Sigmoid colon (tissue), 7 donors: ENCODE results near the gene DNAH11. TPM values are rescaled to one million over a fixed set of nuclear protein-coding genes. Genes with fewer than 3 reads are reported as not detected.

Source experiments
- DNase-seq: peaks from one replicate; pipeline ENCODE4 v3.0.0-alpha.2; 2019
- H3K27ac ChIP-seq, 4 donors: fragments of 200-600 bp; sonication (generic); one replicate each; pipeline ENCODE4 v1.5.1; 2016 to 2019; ENCODE audit warnings: mild to moderate bottlenecking in 1 of 4
- H3K27me3 ChIP-seq, 3 donors: fragments of 200-600 bp; sonication (generic); one replicate each; pipeline ENCODE4 v1.5.1; 2019; ENCODE audit warnings: mild to moderate bottlenecking in 1 of 3
- H3K36me3 ChIP-seq, 4 donors: fragments of 200-600 bp; sonication (generic); one replicate each; pipeline ENCODE4 v1.5.1; 2016 to 2019
- H3K4me1 ChIP-seq, 4 donors: fragments of 200-600 bp; sonication (generic); one replicate each; pipeline ENCODE4 v1.5.1; 2017 to 2019
- H3K4me3 ChIP-seq, 4 donors: fragments of 200-600 bp; sonication (generic); one replicate each; pipeline ENCODE4 v1.5.1; 2017 to 2019; ENCODE audit warnings: mild to moderate bottlenecking in 2 of 4, moderate library complexity in 1 of 4
- H3K9me3 ChIP-seq, 4 donors: fragments of 200-600 bp in 3 of 4; sonication (generic) in 3 of 4; one replicate each; pipeline versions ENCODE4 v1.5.1 to v1.6.1; 2013 to 2019
- CTCF ChIP-seq, 4 experiments: fragments of 450-650 bp in 3 of 4; fragments of 200-600 bp in 1 of 4; IDR thresholded peaks; one replicate each; pipeline ENCODE4 v1.5.1; 2016 to 2019; ENCODE audit warnings: antibody characterized with exemption in 4 of 4, mild to moderate bottlenecking in 3 of 4, moderate library complexity in 2 of 4
- EP300 ChIP-seq, 4 donors: sonication (generic); formaldehyde crosslinking; IDR thresholded peaks; one replicate each; pipeline ENCODE4 v1.6.1; 2017; ENCODE audit warnings: antibody characterized with exemption in 4 of 4
- POLR2A ChIP-seq, 2 donors: fragments of 450-650 bp; IDR thresholded peaks; one replicate each; pipeline ENCODE4 v1.6.1; 2016; ENCODE audit warnings: antibody characterized with exemption in 2 of 2, mild to moderate bottlenecking in 2 of 2, moderate library complexity in 2 of 2
- POLR2AphosphoS5 ChIP-seq, 4 donors: sonication (generic); formaldehyde crosslinking; IDR thresholded peaks; one replicate each; pipeline ENCODE4 v1.6.1; 2017; ENCODE audit warnings: antibody characterized with exemption in 4 of 4
- WGBS, 2 donors: extraction: QIAGEN DNeasy Blood & Tissue Kit; methylation state at CpG; one replicate each; pipeline ENCODE4 v1.1.7; 2013; 5-methylcytosine and 5-hydroxymethylcytosine counted together
- intact Hi-C: fragments of 100-400 bp; cut with DNase I; formaldehyde crosslinking; loops from one replicate; pipeline ENCODE4 v1.15.1; 2023
- polyA plus RNA-seq, 3 donors: library from polyadenylated mRNA; stranded (reverse); fragments of 200-250 nt; gene quantifications; one replicate each; pipeline ENCODE4 v1.2.3, GENCODE V29; 2013
- total RNA-seq, 4 donors: library from RNA; depleted of rRNA; stranded (reverse); fragments of >200 nt; gene quantifications; one replicate each; pipeline ENCODE4 v1.1.0, GENCODE V29; 2016
- donor health status: healthy with polysubstance abuse.
- donor health status: Bipolar disorder and iron deficiency.
- donor health status: healthy.

DNAH11 gene
- total and polyA plus RNA-seq, 7 donors: under 0.01 to 1.2 (median 0.13) TPM; not detected in 2

DNA sequence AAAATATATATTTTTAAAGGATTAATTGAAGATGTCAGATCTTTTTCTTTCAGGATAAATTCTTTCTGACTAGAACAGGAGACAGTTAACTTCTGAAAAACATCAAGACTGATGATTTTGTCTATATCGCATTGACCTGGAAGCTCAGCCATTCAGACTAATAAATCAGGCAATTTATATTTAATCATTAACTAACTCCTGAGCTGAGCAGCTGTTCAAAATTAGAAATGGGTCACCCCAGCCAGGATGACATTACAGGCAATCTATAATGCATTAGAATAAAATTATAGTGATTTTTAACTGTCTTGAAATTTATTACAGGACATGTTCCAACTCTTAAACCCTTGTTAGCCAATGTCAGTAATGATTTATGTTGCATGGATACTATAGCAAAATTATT is 263.0 kb downstream of the DNAH11 start:
- no peaks in the 10 kb centered on the region for H3K9me3 ChIP-seq
- 53 to 84% methylated on average over 1 of the region's 1 CpG for WGBS, 2 donors
- no peaks in the 10 kb centered on the region for H3K4me1 ChIP-seq
- H3K27ac ChIP-seq: no peak overlapping the region
- TF ChIP-seq POLR2A (IDR thresholded peaks at IDR 0.05) (no peak), POLR2AphosphoS5 (IDR thresholded peaks at IDR 0.05) (no peak), CTCF (IDR thresholded peaks at IDR 0.05) (no peak), EP300 (IDR thresholded peaks at IDR 0.05) (no peak)
- no peak overlapping the region for H3K4me3 ChIP-seq
- no peaks in the 10 kb centered on the region for H3K36me3 ChIP-seq
- intact Hi-C loops: no loop called here
- no peak for DNase-seq
- H3K27me3 ChIP-seq: no peaks in the 10 kb centered on the region

DNA sequence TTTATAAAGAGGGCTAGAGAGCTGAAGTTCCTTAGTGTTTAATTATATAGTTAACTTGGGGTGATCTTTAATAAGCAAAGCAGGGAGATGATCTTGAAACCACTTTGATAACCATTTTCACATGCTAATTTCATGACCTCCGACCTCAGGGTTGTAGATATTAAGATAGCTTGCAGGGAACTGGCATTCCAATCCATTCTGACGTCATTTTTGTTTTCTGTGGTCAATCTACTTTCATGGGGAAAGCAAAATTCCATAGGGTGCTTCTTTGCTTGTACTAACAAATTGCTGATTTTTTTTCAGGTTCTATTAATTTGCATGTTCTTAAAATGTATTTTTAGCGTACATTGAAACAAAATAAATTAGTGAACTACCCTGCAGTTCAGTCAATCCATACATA is 263.5 kb downstream of the DNAH11 start:
- H3K27me3 ChIP-seq: no peaks in the 10 kb centered on the region
- WGBS, 2 donors: 49 to 77% methylated on average over 3 of the region's 3 CpGs
- intact Hi-C loops: no loop called here
- DNase-seq: no peak
- no peaks in the 10 kb centered on the region for H3K36me3 ChIP-seq
- TF ChIP-seq POLR2A (IDR thresholded peaks at IDR 0.05): no peak
- TF ChIP-seq POLR2AphosphoS5 (IDR thresholded peaks at IDR 0.05): no peak
- TF ChIP-seq EP300 (IDR thresholded peaks at IDR 0.05): no peak
- TF ChIP-seq CTCF (IDR thresholded peaks at IDR 0.05): no peak
- H3K4me3 ChIP-seq: no peak overlapping the region
- H3K27ac ChIP-seq: no peak overlapping the region
- no peaks in the 10 kb centered on the region for H3K9me3 ChIP-seq
- H3K4me1 ChIP-seq: no peaks in the 10 kb centered on the region

DNA sequence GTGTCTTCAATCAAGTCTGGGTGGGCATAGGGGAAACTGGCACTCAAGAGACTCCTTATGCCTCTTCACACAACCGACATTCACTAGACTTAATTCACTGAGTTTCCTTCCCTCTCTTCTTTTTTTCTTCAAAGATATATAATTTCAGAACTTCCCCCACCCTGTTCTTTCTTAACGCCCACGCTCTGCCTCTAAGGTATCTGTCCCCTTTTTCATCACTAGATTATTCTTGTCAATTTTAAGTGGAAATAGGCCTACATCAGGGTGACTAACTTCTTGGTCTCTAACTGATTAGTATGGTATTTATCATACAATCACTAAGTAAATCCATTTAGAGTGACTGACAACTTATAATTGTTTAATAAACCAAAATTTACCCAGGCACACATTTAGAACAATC is 276.2 kb downstream of the DNAH11 start:
- intact Hi-C loops: no loop called here
- H3K27ac ChIP-seq: no peak overlapping the region
- no peaks in the 10 kb centered on the region for H3K27me3 ChIP-seq
- H3K4me1 ChIP-seq: no peaks in the 10 kb centered on the region
- TF ChIP-seq POLR2AphosphoS5 (IDR thresholded peaks at IDR 0.05): no peak
- TF ChIP-seq EP300 (IDR thresholded peaks at IDR 0.05): no peak
- no peak for TF ChIP-seq CTCF (IDR thresholded peaks at IDR 0.05)
- no peak for TF ChIP-seq POLR2A (IDR thresholded peaks at IDR 0.05)
- 69 to 89% methylated on average over 3 of the region's 3 CpGs for WGBS, 2 donors
- no peaks in the 10 kb centered on the region for H3K9me3 ChIP-seq
- H3K36me3 ChIP-seq: no peaks in the 10 kb centered on the region
- DNase-seq: no peak
- no peak overlapping the region for H3K4me3 ChIP-seq

GRCh38 chr7:21828841-21829240 is 286.0 kb downstream of the DNAH11 start:
- Histone ChIP-seq H3K27me3 (no peaks in the 10 kb centered on the region), H3K27ac (no peak overlapping the region), H3K9me3 (no peaks in the 10 kb centered on the region), H3K36me3 (no peaks in the 10 kb centered on the region), H3K4me3 (no peak overlapping the region), H3K4me1 (no peaks in the 10 kb centered on the region)
- 30 to 40% methylated on average over 6 of the region's 6 CpGs for WGBS, 2 donors
- no peak for TF ChIP-seq POLR2AphosphoS5 (IDR thresholded peaks at IDR 0.05)
- TF ChIP-seq CTCF (IDR thresholded peaks at IDR 0.05): no peak
- TF ChIP-seq EP300 (IDR thresholded peaks at IDR 0.05): no peak
- no peak for TF ChIP-seq POLR2A (IDR thresholded peaks at IDR 0.05)
- intact Hi-C loops: no loop called here
- no peak for DNase-seq

- no peaks in the 10 kb centered on the region for H3K9me3 ChIP-seq
- WGBS, 2 donors: 61 to 74% methylated on average over 7 of the region's 7 CpGs
- intact Hi-C loops: no loop called here
- no peak overlapping the region for H3K4me3 ChIP-seq
- TF ChIP-seq CTCF (IDR thresholded peaks at IDR 0.05) (no peak), POLR2AphosphoS5 (IDR thresholded peaks at IDR 0.05) (no peak), EP300 (IDR thresholded peaks at IDR 0.05) (no peak), POLR2A (IDR thresholded peaks at IDR 0.05) (no peak)
- H3K27ac ChIP-seq: no peak overlapping the region
- no peaks in the 10 kb centered on the region for H3K4me1 ChIP-seq
- H3K27me3 ChIP-seq: no peaks in the 10 kb centered on the region
- H3K36me3 ChIP-seq: no peaks in the 10 kb centered on the region
- no peak for DNase-seq
Observed at GRCh38 chr7:21829731-21830130, 286.9 kb downstream of the DNAH11 start.
